Skeletal muscle cell (primary cell): ENCODE results near the gene SHTN1.
A peak's percentile ranks its signal among the peaks of the same experiment; 100 is the strongest.

Source experiments
- DNase-seq: peaks from one replicate; pipeline ENCODE4 v3.0.0-alpha.2; 2010; ENCODE audit warnings: low read depth
- H3K4me3 ChIP-seq: 2 replicates; pipeline ENCODE4 v1.5.1; 2011; ENCODE audit warnings: low read depth, mild to moderate bottlenecking, control low read depth, low read length, moderate library complexity

SHTN1 gene

GRCh38 chr10:116848032-116848943, 156.7 kb downstream of the SHTN1 start:
- H3K4me3 ChIP-seq: peak overlapping the region; percentile 61
- DNase-seq: no peak

DNA sequence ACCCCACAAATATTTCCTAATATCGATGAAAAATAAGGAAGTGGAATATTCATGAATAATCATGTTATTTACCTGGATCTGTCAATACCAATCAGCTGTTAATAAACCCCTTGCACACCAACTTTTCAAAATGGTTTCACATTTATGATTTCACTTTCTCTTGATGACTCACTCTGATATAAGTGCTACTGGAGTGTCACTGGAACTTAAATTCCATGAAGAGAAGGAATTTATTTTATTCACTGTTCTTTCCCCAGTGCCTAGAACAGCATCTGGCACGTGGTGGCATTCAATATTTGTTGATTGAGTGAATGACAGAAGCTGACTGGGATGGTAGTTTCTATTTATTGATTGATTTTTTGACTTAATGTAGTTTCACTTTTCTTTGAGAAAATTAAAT, 159.2 kb downstream of the SHTN1 start:
- no peak for DNase-seq
- H3K4me3 ChIP-seq: no peak overlapping the region

- DNase-seq: no peak
Measured at GRCh38 chr10:116840389-116841075, 164.5 kb downstream of the SHTN1 start.

DNA sequence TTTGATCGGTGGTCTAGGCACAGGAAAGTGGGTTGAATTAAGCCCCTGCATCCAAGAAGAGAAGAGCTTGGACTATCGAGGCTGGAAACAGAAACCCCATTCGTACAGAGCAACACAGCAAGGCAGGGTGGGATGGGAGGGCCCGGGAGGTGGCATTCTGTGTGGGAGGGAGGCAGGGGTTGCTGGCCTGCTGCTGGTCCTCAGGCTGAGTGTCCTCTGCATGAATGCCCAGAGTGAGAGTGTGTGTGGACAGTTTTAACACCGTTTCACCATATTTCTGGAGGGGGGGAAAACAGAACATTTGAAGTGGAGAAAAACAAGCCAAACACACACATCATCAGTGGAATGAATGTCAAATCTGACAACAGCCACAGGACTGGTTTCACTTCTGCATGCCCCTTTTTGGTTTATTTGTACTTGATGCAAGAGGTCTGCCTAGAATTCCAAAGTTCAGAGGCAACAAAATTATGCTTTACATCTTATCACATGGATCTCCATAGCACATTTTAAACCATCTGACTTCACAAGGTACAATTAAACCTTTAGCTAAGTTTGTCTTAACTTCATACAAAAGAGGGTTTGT, 166.8 kb downstream of the SHTN1 start:
- DNase-seq: no peak
- H3K4me3 ChIP-seq: no peak overlapping the region

More at GRCh38 chr10:116840389-116841075, 164.5 kb downstream of the SHTN1 start:
- no peak overlapping the region for H3K4me3 ChIP-seq

DNA sequence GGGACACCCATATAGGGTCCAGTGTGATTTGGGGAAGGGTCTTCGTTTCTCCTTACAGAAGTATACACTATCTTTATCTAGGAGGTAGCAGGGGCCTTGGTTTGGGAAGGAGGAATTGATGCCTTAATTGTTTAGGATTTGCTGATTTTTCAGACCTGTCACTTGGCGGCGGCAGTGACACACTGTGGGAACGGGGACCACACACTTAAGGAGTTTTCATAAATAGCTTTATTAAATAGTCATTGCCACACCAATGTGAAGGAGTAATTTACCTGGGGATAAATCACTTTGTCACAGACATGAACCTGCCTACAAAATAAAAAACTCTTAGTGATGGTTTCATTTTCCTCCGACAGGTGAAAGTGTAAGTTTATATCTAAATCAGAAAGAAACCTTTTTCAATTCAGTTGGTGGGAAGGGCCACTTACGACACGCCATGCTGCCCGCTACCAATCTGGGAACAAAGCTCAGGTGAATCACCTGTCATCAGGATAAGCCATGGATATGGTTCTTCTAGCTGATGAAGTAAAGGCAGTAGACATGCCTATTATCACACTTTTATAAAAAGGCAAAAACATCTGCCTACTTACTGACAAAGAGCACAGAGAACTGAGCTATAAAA, 168.0 kb downstream of the SHTN1 start:
- H3K4me3 ChIP-seq: no peak overlapping the region
- no peak for DNase-seq

DNA sequence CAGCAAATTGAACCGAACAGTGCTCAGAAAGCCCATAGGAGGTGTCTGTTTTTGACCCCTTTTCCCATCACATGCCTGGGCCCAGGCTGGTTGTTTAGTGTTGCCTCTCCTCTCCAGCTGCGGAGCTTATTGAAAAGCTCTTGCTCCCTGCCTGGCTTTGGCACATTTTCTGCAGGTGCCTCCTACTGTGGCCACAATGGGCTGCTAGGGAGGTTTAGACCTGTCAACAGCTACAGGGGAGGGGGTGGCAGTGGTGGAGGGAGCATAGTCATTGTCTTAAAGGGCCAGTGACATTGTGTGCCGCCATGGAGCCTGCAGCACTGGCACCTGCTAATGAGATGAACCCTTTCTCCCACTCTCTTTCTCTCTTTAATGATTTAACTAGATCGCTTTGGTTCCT, 168.9 kb downstream of the SHTN1 start:
- DNase-seq: no peak
- no peak overlapping the region for H3K4me3 ChIP-seq

DNA sequence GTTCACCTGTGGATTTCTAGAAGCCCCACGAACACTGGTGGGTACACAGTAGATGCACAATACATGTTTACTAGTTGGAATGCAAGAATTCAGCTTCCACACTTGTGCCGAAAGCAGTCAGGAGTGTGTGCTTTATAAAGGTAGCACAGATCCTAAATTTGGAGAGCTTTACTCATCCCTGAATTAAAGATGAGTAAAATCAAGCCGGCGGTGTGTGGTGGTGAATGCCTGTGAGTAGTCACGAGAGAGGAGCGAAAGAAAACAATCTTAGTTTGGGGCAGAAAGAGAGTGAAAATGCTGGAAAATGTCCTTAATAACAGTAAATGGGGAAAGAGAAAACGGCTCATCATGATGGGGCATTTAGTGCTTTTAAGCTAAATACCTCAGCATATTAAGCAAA, 169.3 kb downstream of the SHTN1 start:
- H3K4me3 ChIP-seq: no peak overlapping the region
- no peak for DNase-seq

- no peak for DNase-seq
- no peak overlapping the region for H3K4me3 ChIP-seq
Measured at GRCh38 chr10:116833986-116834985, 170.7 kb downstream of the SHTN1 start.

DNA sequence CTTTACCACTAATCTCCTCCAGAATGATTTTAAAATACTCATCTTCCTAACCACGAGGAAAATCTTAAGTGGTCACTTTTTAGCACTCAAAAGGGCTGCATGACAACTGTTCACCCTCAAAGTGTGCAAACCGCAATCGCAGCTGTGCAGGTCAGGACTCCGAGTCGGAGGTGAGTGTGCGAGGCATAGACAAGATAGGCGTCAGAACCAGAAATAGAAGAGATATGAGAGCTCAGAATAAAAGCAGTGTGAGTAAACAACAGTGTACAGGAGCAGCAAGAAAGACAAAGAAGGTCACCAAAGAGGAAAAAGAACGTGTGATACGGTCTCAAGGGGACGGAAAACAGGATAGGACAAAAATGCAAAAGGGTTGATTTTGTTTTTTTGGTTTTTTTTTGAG, 173.2 kb downstream of the SHTN1 start:
- no peak overlapping the region for H3K4me3 ChIP-seq
- DNase-seq: no peak
